Lower leg skin (tissue), 4 donors: ENCODE data around the gene TFDP2. TPM values are rescaled to one million over a fixed set of nuclear protein-coding genes. Genes with fewer than 3 reads are reported as not detected.

Experiments used
- DNase-seq, 2 donors: peaks; one replicate each; pipeline ENCODE4 v3.0.0-alpha.2; 2019; ENCODE audit warnings: low spot score in 2 of 2
- H3K4me3 ChIP-seq: fragments of 200-600 bp; sonication (generic); 2 replicates; pipeline ENCODE4 v1.5.1; 2017; ENCODE audit warnings: mild to moderate bottlenecking, low read depth; ENCODE audit not compliant: poor library complexity, severe bottlenecking
- POLR2A ChIP-seq, 2 donors: fragments of 450-650 bp; IDR thresholded peaks; one replicate each; pipeline ENCODE4 v1.6.1; 2016 to 2017; ENCODE audit warnings: antibody characterized with exemption in 2 of 2, mild to moderate bottlenecking in 1 of 2, moderate library complexity in 1 of 2
- WGBS, 2 donors: methylation state at CpG; one replicate each; pipeline ENCODE4 v1.1.5; 2018; 5-methylcytosine and 5-hydroxymethylcytosine counted together
- intact Hi-C: fragments of 100-400 bp; cut with DNase I; formaldehyde crosslinking; loops from one replicate; pipeline ENCODE4 v1.15.0; 2023; ENCODE audit warnings: low total_unique reads
- total RNA-seq, 4 donors: library from RNA; depleted of rRNA; stranded (reverse); fragments of >200 nt; gene quantifications; one replicate each; pipeline ENCODE4 v1.1.0, GENCODE V29; 2016
- TF ChIP-seq, protein P1 (sequence below), 3 donors: fragments of 450-650 bp; IDR thresholded peaks; one replicate each; pipeline ENCODE4 v1.5.1; 2016; ENCODE audit warnings: antibody characterized with exemption in 3 of 3, mild to moderate bottlenecking in 3 of 3, moderate library complexity in 2 of 3

TFDP2 gene
- total RNA-seq, 4 donors from 2014 or later: 38.6 to 84.7 (median 61.5) TPM

GRCh38 chr3:142035308-142035922 is 113.9 kb downstream of the TFDP2 start:
- intact Hi-C loops: no loop called here
- WGBS, 2 donors: 90 to 95% methylated on average over 3 of the region's 3 CpGs
- TF ChIP-seq POLR2A (IDR thresholded peaks at IDR 0.05): no peak
- TF ChIP-seq, protein P1, sequence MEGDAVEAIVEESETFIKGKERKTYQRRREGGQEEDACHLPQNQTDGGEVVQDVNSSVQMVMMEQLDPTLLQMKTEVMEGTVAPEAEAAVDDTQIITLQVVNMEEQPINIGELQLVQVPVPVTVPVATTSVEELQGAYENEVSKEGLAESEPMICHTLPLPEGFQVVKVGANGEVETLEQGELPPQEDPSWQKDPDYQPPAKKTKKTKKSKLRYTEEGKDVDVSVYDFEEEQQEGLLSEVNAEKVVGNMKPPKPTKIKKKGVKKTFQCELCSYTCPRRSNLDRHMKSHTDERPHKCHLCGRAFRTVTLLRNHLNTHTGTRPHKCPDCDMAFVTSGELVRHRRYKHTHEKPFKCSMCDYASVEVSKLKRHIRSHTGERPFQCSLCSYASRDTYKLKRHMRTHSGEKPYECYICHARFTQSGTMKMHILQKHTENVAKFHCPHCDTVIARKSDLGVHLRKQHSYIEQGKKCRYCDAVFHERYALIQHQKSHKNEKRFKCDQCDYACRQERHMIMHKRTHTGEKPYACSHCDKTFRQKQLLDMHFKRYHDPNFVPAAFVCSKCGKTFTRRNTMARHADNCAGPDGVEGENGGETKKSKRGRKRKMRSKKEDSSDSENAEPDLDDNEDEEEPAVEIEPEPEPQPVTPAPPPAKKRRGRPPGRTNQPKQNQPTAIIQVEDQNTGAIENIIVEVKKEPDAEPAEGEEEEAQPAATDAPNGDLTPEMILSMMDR (IDR thresholded peaks at IDR 0.05): no peak
- no peak overlapping the region for H3K4me3 ChIP-seq
- DNase-seq: no peak

- DNase-seq: no peak
- no peak overlapping the region for H3K4me3 ChIP-seq
- intact Hi-C loops: no loop called here
- WGBS, 2 donors: 97 to 98% methylated on average over 4 of the region's 4 CpGs
- TF ChIP-seq, protein P1 (IDR thresholded peaks at IDR 0.05): no peak
- no peak for TF ChIP-seq POLR2A (IDR thresholded peaks at IDR 0.05)
These were observed 116.1 kb downstream of the TFDP2 start for GRCh38 chr3:142033292-142033691.

DNA sequence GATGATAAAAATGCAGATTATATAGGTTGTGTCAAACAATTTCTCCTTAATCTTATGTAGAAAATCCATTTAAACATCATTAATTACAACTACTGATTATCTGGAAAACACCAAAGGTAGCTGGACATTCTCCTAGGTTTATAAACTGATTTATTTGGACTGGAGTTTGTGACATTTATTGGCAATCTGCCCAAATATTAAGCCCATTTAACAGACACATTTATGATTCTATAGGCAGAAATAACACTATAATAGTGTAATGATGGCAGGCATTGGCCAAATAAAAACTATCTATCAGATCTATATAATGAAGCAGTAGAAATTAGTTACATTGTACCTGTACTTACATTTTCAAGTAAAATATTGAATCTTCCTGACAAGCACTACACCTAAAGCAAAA is 117.8 kb downstream of the TFDP2 start:
- TF ChIP-seq, protein P1 (IDR thresholded peaks at IDR 0.05): no peak
- TF ChIP-seq POLR2A (IDR thresholded peaks at IDR 0.05): no peak
- no peak for DNase-seq

GRCh38 chr3:142029791-142030190 is 119.6 kb downstream of the TFDP2 start:
- intact Hi-C loops: no loop called here
- H3K4me3 ChIP-seq: no peak overlapping the region
- no peak for DNase-seq
- TF ChIP-seq, protein P1 (IDR thresholded peaks at IDR 0.05): no peak
- TF ChIP-seq POLR2A (IDR thresholded peaks at IDR 0.05): no peak
- WGBS, 2 donors: 63 to 72% methylated on average over 5 of the region's 5 CpGs

More for the DNA sequence above, 117.8 kb downstream of the TFDP2 start:
- no peak overlapping the region for H3K4me3 ChIP-seq
- intact Hi-C loops: no loop called here

DNA sequence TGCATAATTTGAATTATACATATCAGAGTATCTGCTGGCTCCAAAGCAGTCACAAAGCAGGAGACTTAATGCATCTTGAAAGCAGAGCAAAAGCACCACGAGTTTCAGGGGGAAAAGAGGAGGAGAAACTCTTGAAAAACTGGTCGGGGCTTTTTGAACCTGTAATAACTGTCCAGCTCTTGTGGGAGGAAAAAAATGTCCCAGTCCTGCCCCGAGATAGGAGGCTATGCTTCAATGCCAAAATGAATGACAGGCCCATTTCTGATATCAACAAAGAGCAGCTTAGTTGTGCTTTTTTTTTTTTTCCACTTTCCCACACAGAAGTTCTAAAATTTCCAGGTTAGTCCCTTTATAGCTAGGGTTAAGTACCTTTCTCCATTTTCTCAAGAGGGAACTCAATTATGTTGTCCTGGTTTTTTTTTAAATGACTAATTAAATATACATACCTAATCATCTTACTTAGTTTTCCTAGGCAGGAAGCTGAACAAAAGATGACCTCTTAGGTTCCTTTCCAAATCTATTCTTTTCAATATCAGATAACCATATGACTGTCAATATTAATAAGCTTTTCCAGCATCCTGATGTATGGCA is 120.2 kb downstream of the TFDP2 start:
- WGBS, 2 donors: 32 to 41% methylated on average over 3 of the region's 3 CpGs
- no peak for TF ChIP-seq POLR2A (IDR thresholded peaks at IDR 0.05)
- TF ChIP-seq, protein P1 (IDR thresholded peaks at IDR 0.05): no peak
- intact Hi-C loops: no loop called here
- no peak overlapping the region for H3K4me3 ChIP-seq
- no peak for DNase-seq
